ENCODE results near the gene NXPH4. TPM values are rescaled to one million over a fixed set of nuclear protein-coding genes. Genes with fewer than 3 reads are reported as not detected.

Gene NXPH4
- total RNA-seq, 1 experiment from 2014 or later = 4.8 TPM

DNA sequence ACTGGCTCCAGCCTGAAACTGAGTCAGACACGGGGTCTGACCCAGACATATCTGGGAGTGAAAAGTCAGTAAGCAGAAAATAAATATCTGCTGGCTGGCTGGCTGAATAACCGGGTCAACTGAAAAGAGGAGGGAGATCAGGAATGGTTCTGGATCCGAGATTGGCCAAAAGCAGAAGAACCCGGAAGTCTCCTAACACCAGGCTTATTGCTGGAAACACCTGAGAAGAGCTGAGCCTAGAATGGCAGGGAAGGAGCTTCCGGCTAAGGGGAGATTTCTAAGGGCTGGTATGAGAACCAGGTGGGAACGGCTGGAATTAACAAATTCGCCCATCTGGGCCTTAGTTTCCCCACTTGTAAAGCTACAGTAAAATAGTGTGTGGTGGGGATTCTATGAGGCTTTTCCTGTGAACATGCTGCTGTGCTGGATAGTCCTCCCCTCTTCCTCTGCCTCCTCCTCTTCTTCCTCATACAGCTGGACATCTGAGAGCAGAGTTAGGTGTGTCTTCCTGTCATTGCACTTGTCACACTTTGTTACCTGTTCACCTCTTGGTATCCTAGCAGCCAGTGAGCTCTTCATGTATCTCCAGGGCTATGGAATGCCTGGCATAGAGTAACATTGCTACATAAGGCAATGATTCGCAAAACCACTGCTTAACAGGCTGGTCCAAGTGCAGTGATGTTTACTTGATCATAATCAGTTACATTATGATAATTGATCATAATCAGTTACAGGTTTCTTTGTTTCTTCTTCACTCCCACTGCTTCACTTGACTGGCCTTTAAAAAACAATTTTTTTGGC, 10.9 kb downstream of the NXPH4 start:
- Histone ChIP-seq H3K36me3 (ENCODE audit: insufficient read depth, low read length, poor library complexity, severe bottlenecking) (peaks cover 20% of the 10 kb centered on the region), H3K4me1 (ENCODE audit: insufficient read depth, low read length, poor library complexity, severe bottlenecking) (peaks cover 33% of the 10 kb centered on the region), H3K9me3 (ENCODE audit: low read depth, low read length, poor library complexity, severe bottlenecking) (no peaks in the 10 kb centered on the region), H3K4me3 (ENCODE audit: low read depth, low read length, poor library complexity, severe bottlenecking) (peak overlapping the region; percentile 11), H3K27ac (ENCODE audit: low read depth, low read length, poor library complexity, severe bottlenecking) (no peak overlapping the region), H3K27me3 (replicated peaks; ENCODE audit: insufficient read depth, low read depth, low read length, poor library complexity) (no peaks in the 10 kb centered on the region)
- TF ChIP-seq, protein P1, sequence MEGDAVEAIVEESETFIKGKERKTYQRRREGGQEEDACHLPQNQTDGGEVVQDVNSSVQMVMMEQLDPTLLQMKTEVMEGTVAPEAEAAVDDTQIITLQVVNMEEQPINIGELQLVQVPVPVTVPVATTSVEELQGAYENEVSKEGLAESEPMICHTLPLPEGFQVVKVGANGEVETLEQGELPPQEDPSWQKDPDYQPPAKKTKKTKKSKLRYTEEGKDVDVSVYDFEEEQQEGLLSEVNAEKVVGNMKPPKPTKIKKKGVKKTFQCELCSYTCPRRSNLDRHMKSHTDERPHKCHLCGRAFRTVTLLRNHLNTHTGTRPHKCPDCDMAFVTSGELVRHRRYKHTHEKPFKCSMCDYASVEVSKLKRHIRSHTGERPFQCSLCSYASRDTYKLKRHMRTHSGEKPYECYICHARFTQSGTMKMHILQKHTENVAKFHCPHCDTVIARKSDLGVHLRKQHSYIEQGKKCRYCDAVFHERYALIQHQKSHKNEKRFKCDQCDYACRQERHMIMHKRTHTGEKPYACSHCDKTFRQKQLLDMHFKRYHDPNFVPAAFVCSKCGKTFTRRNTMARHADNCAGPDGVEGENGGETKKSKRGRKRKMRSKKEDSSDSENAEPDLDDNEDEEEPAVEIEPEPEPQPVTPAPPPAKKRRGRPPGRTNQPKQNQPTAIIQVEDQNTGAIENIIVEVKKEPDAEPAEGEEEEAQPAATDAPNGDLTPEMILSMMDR (conservative IDR thresholded peaks at IDR 0.05; ENCODE audit: low read depth, low read length) = no peak
- TF ChIP-seq EZH2 (IDR thresholded peaks at IDR 0.05; ENCODE audit: borderline replicate concordance, low read depth, low read length, poor library complexity, severe bottlenecking) = no peak
- no peak for DNase-seq (ENCODE audit: low spot score)
- ChIA-PET POLR2A (ENCODE audit: low non-redundant PET) (interaction anchor here (0.5 kb wide), 1 partner anchor 926 kb away, joined by 3 read pairs; no protein-coding TSS in a partner anchor), CTCF (interaction anchor here (0.7 kb wide), 1 partner anchor 12 kb away, joined by 3 read pairs; no protein-coding TSS in a partner anchor)
- intact Hi-C loops (cut with micrococcal nuclease; ENCODE audit: unreplicated experiment) = no loop called here
- no TSS peak for BruUV-seq (replicated peaks)

DNA sequence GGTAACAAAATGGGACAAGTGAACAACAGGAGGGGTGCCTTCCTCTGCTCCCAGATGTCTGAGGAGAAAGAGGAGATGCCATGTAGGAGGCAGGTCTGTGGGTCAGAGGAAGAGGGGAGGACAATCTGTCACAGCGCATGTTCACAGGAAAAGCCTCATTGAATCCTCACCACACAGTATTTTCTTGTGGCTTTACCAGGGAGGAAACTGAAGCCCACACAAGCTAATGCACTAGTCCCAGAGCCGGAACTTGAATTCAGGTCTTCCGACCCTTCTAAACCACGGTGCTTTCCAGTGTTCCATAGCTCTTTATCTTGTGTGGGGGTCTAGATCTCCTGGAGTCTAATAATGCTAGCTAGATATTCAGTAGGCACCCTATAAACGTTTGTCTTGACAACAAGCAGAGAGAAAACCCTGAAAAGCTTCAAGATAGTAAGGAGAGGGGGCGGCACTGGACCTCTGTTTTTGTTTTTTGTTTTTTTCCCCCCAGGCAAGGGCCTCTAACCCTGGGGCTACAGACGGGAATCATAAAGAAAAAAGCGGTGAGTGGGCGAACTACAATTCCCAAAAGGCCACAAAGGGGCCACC, 12.5 kb downstream of the NXPH4 start:
- intact Hi-C loops (cut with micrococcal nuclease; ENCODE audit: unreplicated experiment) = no loop called here
- peaks cover 33% of the 10 kb centered on the region for H3K4me1 ChIP-seq (ENCODE audit: insufficient read depth, low read length, poor library complexity, severe bottlenecking)
- H3K36me3 ChIP-seq (ENCODE audit: insufficient read depth, low read length, poor library complexity, severe bottlenecking) = peaks cover 36% of the 10 kb centered on the region
- TSS peak; percentile 85 for BruUV-seq (replicated peaks)
- no peak for DNase-seq (ENCODE audit: low spot score)
- CTCF ChIA-PET = interaction anchor here (1.2 to 2.0 kb wide), 4 partner anchors 10 to 230 kb away, joined by 4 to 27 read pairs (median 8); partner anchors contain the start of gene GLI1
- TF ChIP-seq, protein P1 (conservative IDR thresholded peaks at IDR 0.05; ENCODE audit: low read depth, low read length) = no peak
- TF ChIP-seq EZH2 (IDR thresholded peaks at IDR 0.05; ENCODE audit: borderline replicate concordance, low read depth, low read length, poor library complexity, severe bottlenecking) = no peak
- H3K27ac ChIP-seq (ENCODE audit: low read depth, low read length, poor library complexity, severe bottlenecking) = peak overlapping the region; percentile 94
- POLR2A ChIA-PET (ENCODE audit: low non-redundant PET) = interaction anchor here (0.7 to 1.2 kb wide), 4 partner anchors 9 to 167 kb away, joined by 3 to 7 read pairs (median 4); no protein-coding TSS in a partner anchor
- H3K4me3 ChIP-seq (ENCODE audit: low read depth, low read length, poor library complexity, severe bottlenecking) = peak overlapping the region; percentile 91
- no peaks in the 10 kb centered on the region for H3K9me3 ChIP-seq (ENCODE audit: low read depth, low read length, poor library complexity, severe bottlenecking)
- no peaks in the 10 kb centered on the region for H3K27me3 ChIP-seq (replicated peaks; ENCODE audit: insufficient read depth, low read depth, low read length, poor library complexity)

DNA sequence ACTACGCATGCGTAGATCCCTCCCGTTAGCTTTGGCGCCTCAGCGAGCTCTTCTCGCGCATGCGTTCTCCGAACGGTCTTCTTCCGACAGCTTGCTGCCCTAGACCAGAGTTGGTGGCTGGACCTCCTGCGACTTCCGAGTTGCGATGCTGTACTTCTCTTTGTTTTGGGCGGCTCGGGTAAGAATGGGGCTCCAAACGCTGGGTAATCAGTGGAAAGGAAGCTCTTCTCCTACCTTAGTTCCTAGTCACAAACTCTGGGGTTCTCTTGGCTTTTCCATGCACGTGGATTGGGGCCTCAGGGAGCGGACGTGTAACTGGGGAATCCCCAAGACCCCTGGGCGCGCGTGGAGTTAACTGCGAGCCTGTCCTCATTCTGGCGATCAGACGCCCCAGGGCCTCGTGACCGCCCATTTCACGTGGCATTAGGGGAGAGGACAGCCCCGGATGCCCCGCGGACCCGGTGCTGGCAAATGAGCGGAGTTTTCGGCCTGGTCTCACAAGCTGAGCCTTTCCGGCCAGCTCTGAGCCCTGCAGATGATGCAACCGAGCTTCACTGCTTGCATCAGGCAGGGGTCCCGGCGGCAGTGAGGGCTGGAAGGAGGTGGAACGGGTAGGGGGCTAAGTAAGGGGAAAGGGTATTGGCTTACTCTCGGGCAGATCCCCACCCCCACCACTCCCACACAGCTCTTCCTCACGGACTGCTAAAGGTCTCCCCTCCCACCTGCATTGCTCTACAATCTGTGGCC, 13.2 kb downstream of the NXPH4 start, which contains the start of gene SHMT2:
Gene SHMT2, plus strand, starts transcription at position 78 of the 747 bp plus-strand sequence. Its CDS starts 68 bp downstream, at position 146.
- intact Hi-C loops (cut with micrococcal nuclease; ENCODE audit: unreplicated experiment) = no loop called here
- peak within 1 kb of the TSS; percentile 94 for H3K27ac ChIP-seq (ENCODE audit: low read depth, low read length, poor library complexity, severe bottlenecking)
- peaks cover 41% of the 10 kb centered on the region for H3K36me3 ChIP-seq (ENCODE audit: insufficient read depth, low read length, poor library complexity, severe bottlenecking)
- H3K4me1 ChIP-seq (ENCODE audit: insufficient read depth, low read length, poor library complexity, severe bottlenecking) = peaks cover 37% of the 10 kb centered on the region
- ChIA-PET POLR2A (ENCODE audit: low non-redundant PET) (interaction anchor here (0.6 to 1.2 kb wide), 5 partner anchors 8 to 926 kb away, joined by 3 to 7 read pairs (median 4); no protein-coding TSS in a partner anchor), CTCF (interaction anchor here (1.2 to 2.0 kb wide), 4 partner anchors 10 to 229 kb away, joined by 4 to 27 read pairs (median 8); partner anchors contain the start of gene GLI1)
- peak; percentile 97 for DNase-seq (ENCODE audit: low spot score)
- TF ChIP-seq EZH2 (IDR thresholded peaks at IDR 0.05; ENCODE audit: borderline replicate concordance, low read depth, low read length, poor library complexity, severe bottlenecking) = no peak
- TF ChIP-seq, protein P1 (conservative IDR thresholded peaks at IDR 0.05; ENCODE audit: low read depth, low read length) = no peak
- H3K4me3 ChIP-seq (ENCODE audit: low read depth, low read length, poor library complexity, severe bottlenecking) = peak within 1 kb of the TSS; percentile 91
- no peaks in the 10 kb centered on the region for H3K9me3 ChIP-seq (ENCODE audit: low read depth, low read length, poor library complexity, severe bottlenecking)
- no peaks in the 10 kb centered on the region for H3K27me3 ChIP-seq (replicated peaks; ENCODE audit: insufficient read depth, low read depth, low read length, poor library complexity)
- BruUV-seq (replicated peaks) = TSS peak; percentile 45

All from A673 (cell line).